ENCODE measurements around the gene CFAP65. TPM values are rescaled to one million over a fixed set of nuclear protein-coding genes. Genes with fewer than 3 reads are reported as not detected.

The CFAP65 gene
- polyA plus RNA-seq, 1 donor (not counting 4 experiments of a cell fraction or from before 2014, with no cell fraction given) = not detected

DNA sequence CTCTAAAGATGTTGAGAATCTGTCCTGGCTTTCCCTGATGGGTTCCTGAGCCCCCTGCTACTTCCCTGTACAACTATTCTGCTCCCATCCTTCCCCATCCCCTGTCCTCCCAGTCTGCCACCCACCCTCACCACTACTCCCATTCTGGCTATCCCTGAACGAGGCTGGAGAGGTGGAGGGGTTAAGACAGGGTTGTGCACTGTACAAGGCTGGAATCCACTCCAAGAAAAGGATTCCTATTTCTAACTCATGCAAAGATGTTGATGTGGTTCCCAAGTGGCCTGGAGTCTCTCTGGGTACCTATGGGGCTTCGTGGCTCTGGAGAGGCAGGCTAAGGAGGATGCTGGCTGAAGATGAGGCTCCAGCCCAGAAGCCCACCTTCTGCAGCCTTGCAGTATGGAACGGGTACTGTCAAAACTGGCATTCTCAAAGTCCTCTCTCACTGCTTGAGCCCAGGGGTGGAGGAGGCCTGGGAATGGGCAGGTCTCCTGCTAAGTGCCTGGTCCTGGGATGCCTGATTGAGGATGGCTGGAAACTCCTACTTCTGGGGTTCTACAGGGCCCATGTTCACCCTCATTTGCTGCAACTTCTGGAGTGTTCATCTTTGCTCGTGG lies 55.1 kb downstream of the CFAP65 start:
- no peak for FAIRE-seq
- Histone ChIP-seq H3K27ac (ENCODE audit: control insufficient read depth, insufficient read depth, low read length) (no peak overlapping the region), H2AFZ (ENCODE audit: control insufficient read depth, low read length) (no peak overlapping the region), H3K9me3 (ENCODE audit: control insufficient read depth, low read depth, low read length) (no peaks in the 10 kb centered on the region), H3K27me3 (ENCODE audit: control insufficient read depth, extremely low read depth, insufficient read depth, low read length) (peaks cover 99% of the 10 kb centered on the region), H3K9me1 (ENCODE audit: control insufficient read depth, extremely low read depth, insufficient read depth, low read length) (no peaks in the 10 kb centered on the region), H4K20me1 (ENCODE audit: control insufficient read depth, extremely low read depth, insufficient read depth, low read length) (no peaks in the 10 kb centered on the region), H3K79me2 (ENCODE audit: control insufficient read depth, insufficient read depth, low read length) (no peaks in the 10 kb centered on the region), H3K9ac (ENCODE audit: control insufficient read depth, extremely low read depth, insufficient read depth, low read length) (no peak overlapping the region), H3K36me3 (ENCODE audit: control insufficient read depth in 2 of 2, extremely low read depth in 1 of 2, insufficient read depth in 2 of 2, low read length in 2 of 2) (no peaks in the 10 kb centered on the region), H3K4me1 (ENCODE audit: control insufficient read depth, extremely low read depth, insufficient read depth, low read length) (peaks cover 1% of the 10 kb centered on the region), H3K4me3 (ENCODE audit: control insufficient read depth in 2 of 3, extremely low read depth in 1 of 3, insufficient read depth in 2 of 3, low read depth in 1 of 3, low read length in 3 of 3) (no peak overlapping the region), H3K4me2 (ENCODE audit: control insufficient read depth, extremely low read depth, insufficient read depth, low read depth, low read length) (no peak overlapping the region)
- no peak for TF ChIP-seq EZH2 (IDR thresholded peaks at IDR 0.05; ENCODE audit: low read length)
- TF ChIP-seq, protein P1, sequence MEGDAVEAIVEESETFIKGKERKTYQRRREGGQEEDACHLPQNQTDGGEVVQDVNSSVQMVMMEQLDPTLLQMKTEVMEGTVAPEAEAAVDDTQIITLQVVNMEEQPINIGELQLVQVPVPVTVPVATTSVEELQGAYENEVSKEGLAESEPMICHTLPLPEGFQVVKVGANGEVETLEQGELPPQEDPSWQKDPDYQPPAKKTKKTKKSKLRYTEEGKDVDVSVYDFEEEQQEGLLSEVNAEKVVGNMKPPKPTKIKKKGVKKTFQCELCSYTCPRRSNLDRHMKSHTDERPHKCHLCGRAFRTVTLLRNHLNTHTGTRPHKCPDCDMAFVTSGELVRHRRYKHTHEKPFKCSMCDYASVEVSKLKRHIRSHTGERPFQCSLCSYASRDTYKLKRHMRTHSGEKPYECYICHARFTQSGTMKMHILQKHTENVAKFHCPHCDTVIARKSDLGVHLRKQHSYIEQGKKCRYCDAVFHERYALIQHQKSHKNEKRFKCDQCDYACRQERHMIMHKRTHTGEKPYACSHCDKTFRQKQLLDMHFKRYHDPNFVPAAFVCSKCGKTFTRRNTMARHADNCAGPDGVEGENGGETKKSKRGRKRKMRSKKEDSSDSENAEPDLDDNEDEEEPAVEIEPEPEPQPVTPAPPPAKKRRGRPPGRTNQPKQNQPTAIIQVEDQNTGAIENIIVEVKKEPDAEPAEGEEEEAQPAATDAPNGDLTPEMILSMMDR (optimal IDR thresholded peaks at IDR 0.05 in 1 of 3, IDR thresholded peaks at IDR 0.05 in 1 of 3, conservative IDR thresholded peaks at IDR 0.05 in 1 of 3; ENCODE audit: extremely low read depth in 1 of 3, insufficient read depth in 2 of 3, low read length in 3 of 3) = no peak
- DNase-seq (ENCODE audit: low read depth, low spot score) = no peak
- dilution Hi-C loops (cut with MboI; ENCODE audit: extremely low pct_ligation_motif_present, low sequenced_read_pairs) = no loop called here

GRCh38 chr2:218985325-218986091 lies 55.8 kb downstream of the CFAP65 start:
- H3K27me3 ChIP-seq (ENCODE audit: control insufficient read depth, extremely low read depth, insufficient read depth, low read length) = peaks cover 99% of the 10 kb centered on the region
- H3K9me3 ChIP-seq (ENCODE audit: control insufficient read depth, low read depth, low read length) = no peaks in the 10 kb centered on the region
- H2AFZ ChIP-seq (ENCODE audit: control insufficient read depth, low read length) = no peak overlapping the region
- no peaks in the 10 kb centered on the region for H3K36me3 ChIP-seq (ENCODE audit: control insufficient read depth in 2 of 2, extremely low read depth in 1 of 2, insufficient read depth in 2 of 2, low read length in 2 of 2)
- DNase-seq (ENCODE audit: low read depth, low spot score) (no peak), FAIRE-seq (no peak)
- peaks cover 4% of the 10 kb centered on the region for H3K4me1 ChIP-seq (ENCODE audit: control insufficient read depth, extremely low read depth, insufficient read depth, low read length)
- dilution Hi-C loops (cut with MboI; ENCODE audit: extremely low pct_ligation_motif_present, low sequenced_read_pairs) = no loop called here
- no peaks in the 10 kb centered on the region for H3K9me1 ChIP-seq (ENCODE audit: control insufficient read depth, extremely low read depth, insufficient read depth, low read length)
- no peak overlapping the region for H3K27ac ChIP-seq (ENCODE audit: control insufficient read depth, insufficient read depth, low read length)
- peak; percentile 94 for TF ChIP-seq EZH2 (IDR thresholded peaks at IDR 0.05; ENCODE audit: low read length)
- TF ChIP-seq, protein P1 (optimal IDR thresholded peaks at IDR 0.05 in 1 of 3, IDR thresholded peaks at IDR 0.05 in 1 of 3, conservative IDR thresholded peaks at IDR 0.05 in 1 of 3; ENCODE audit: extremely low read depth in 1 of 3, insufficient read depth in 2 of 3, low read length in 3 of 3) = no peak
- no peak overlapping the region for H3K4me2 ChIP-seq (ENCODE audit: control insufficient read depth, extremely low read depth, insufficient read depth, low read depth, low read length)
- H3K4me3 ChIP-seq (ENCODE audit: control insufficient read depth in 2 of 3, extremely low read depth in 1 of 3, insufficient read depth in 2 of 3, low read depth in 1 of 3, low read length in 3 of 3) = no peak overlapping the region
- no peaks in the 10 kb centered on the region for H4K20me1 ChIP-seq (ENCODE audit: control insufficient read depth, extremely low read depth, insufficient read depth, low read length)
- H3K9ac ChIP-seq (ENCODE audit: control insufficient read depth, extremely low read depth, insufficient read depth, low read length) = no peak overlapping the region
- no peaks in the 10 kb centered on the region for H3K79me2 ChIP-seq (ENCODE audit: control insufficient read depth, insufficient read depth, low read length)

Data from keratinocyte (primary cell).